SK-N-SH treated with all-trans-retinoic acid at 6 μM for 48 hours (cell line): ENCODE results near the gene SERPINE2.

Experiments used
- ATAC-seq: fragments of 200-7000 bp; cut with Tn5 transposase; 3 replicates; pipeline ENCODE4 v1.9.1; 2020; ENCODE audit warnings: mild to moderate bottlenecking, moderate library complexity
- ARNTL ChIP-seq: fragments of 450-650 bp; formaldehyde crosslinking; IDR thresholded peaks from 2 replicates; pipeline ENCODE4 v1.5.0; 2020; ENCODE audit warnings: low read depth, mild to moderate bottlenecking, moderate library complexity, borderline replicate concordance
- CREB5 ChIP-seq: fragments of 250-450 bp; sonication (Bioruptor Pico); IDR thresholded peaks from 2 replicates; pipeline ENCODE4 v1.5.1; 2020; ENCODE audit warnings: low read depth, mild to moderate bottlenecking, moderate library complexity
- CSDC2 ChIP-seq: fragments of 250-450 bp; sonication (Bioruptor Pico); IDR thresholded peaks from 2 replicates; pipeline ENCODE4 v1.5.0; 2020; ENCODE audit warnings: mild to moderate bottlenecking, moderate library complexity
- CSRNP3 ChIP-seq: fragments of 250-450 bp; sonication (Bioruptor Pico); IDR thresholded peaks from 2 replicates; pipeline ENCODE4 v1.5.1; 2021; ENCODE audit warnings: mild to moderate bottlenecking, moderate library complexity
- ESRRG ChIP-seq: fragments of 250-450 bp; sonication (Bioruptor Pico); IDR thresholded peaks from 2 replicates; pipeline ENCODE4 v1.6.1; 2021; ENCODE audit warnings: mild to moderate bottlenecking
- GLIS3 ChIP-seq: fragments of 250-450 bp; sonication (Bioruptor Pico); IDR thresholded peaks from 2 replicates; pipeline ENCODE4 v1.5.0; 2020; ENCODE audit warnings: mild to moderate bottlenecking, moderate library complexity
- ISL1 ChIP-seq: fragments of 250-450 bp; sonication (Bioruptor Pico); IDR thresholded peaks from 2 replicates; pipeline ENCODE4 v2.1.2; 2022; ENCODE audit warnings: mild to moderate bottlenecking, moderate library complexity
- OSR1 ChIP-seq: fragments of 250-450 bp; sonication (Bioruptor Pico); IDR thresholded peaks from 2 replicates; pipeline ENCODE4 v1.8.0; 2022; ENCODE audit warnings: moderate library complexity, mild to moderate bottlenecking, inconsistent platforms
- PATZ1 ChIP-seq: fragments of 250-450 bp; sonication (Bioruptor Pico); IDR thresholded peaks from 2 replicates; pipeline ENCODE4 v1.8.0; 2020; ENCODE audit warnings: mild to moderate bottlenecking, moderate library complexity, borderline replicate concordance
- POU6F1 ChIP-seq: fragments of 250-450 bp; sonication (Bioruptor Pico); IDR thresholded peaks from 2 replicates; pipeline ENCODE4 v1.8.0; 2021; ENCODE audit warnings: low read depth, mild to moderate bottlenecking, moderate library complexity, borderline replicate concordance
- PPARA ChIP-seq: fragments of 250-450 bp; sonication (Bioruptor Pico); IDR thresholded peaks from 2 replicates; pipeline ENCODE4 v1.5.0; 2020; ENCODE audit warnings: mild to moderate bottlenecking, borderline replicate concordance
- RARB ChIP-seq: fragments of 250-450 bp; sonication (Bioruptor Pico); IDR thresholded peaks from 2 replicates; pipeline ENCODE4 v1.8.0; 2021; ENCODE audit warnings: mild to moderate bottlenecking, moderate library complexity
- SNAI2 ChIP-seq: fragments of 250-450 bp; sonication (Bioruptor Pico); IDR thresholded peaks from 2 replicates; pipeline ENCODE4 v1.5.0; 2020; ENCODE audit warnings: mild to moderate bottlenecking, moderate library complexity
- TCF4 ChIP-seq: fragments of 250-450 bp; sonication (Bioruptor Pico); IDR thresholded peaks from 2 replicates; pipeline ENCODE4 v1.8.0; 2021; ENCODE audit warnings: mild to moderate bottlenecking, moderate library complexity, borderline replicate concordance
- TOX ChIP-seq: fragments of 250-450 bp; sonication (Bioruptor Pico); IDR thresholded peaks from 2 replicates; pipeline ENCODE4 v1.8.0; 2021; ENCODE audit warnings: mild to moderate bottlenecking, moderate library complexity, borderline replicate concordance
- TSHZ2 ChIP-seq: fragments of 250-450 bp; sonication (Bioruptor Pico); IDR thresholded peaks from 2 replicates; pipeline ENCODE4 v1.5.0; 2020; ENCODE audit warnings: mild to moderate bottlenecking, moderate library complexity
- ZC3H10 ChIP-seq: fragments of 250-450 bp; sonication (Bioruptor Pico); IDR thresholded peaks from 2 replicates; pipeline ENCODE4 v1.5.1; 2021; ENCODE audit warnings: mild to moderate bottlenecking, moderate library complexity
- ZFP30 ChIP-seq: fragments of 450-650 bp; formaldehyde crosslinking; IDR thresholded peaks from 2 replicates; pipeline ENCODE4 v1.5.0; 2022; ENCODE audit warnings: mild to moderate bottlenecking, moderate library complexity
- ZNF565 ChIP-seq: fragments of 450-650 bp; formaldehyde crosslinking; conservative IDR thresholded peaks from 2 replicates; pipeline ENCODE4 v1.5.0; 2020; ENCODE audit warnings: low read depth, mild to moderate bottlenecking, moderate library complexity
- ZNF70 ChIP-seq: fragments of 450-650 bp; formaldehyde crosslinking; IDR thresholded peaks from 2 replicates; pipeline ENCODE4 v1.5.0; 2020; ENCODE audit warnings: mild to moderate bottlenecking, moderate library complexity
- ZNF8 ChIP-seq: fragments of 450-650 bp; formaldehyde crosslinking; IDR thresholded peaks from 2 replicates; pipeline ENCODE4 v1.5.0; 2020; ENCODE audit warnings: mild to moderate bottlenecking, moderate library complexity

The SERPINE2 gene

GRCh38 chr2:224039080-224039769 is at the start of gene SERPINE2:
TSS of gene SERPINE2 (minus strand) at chr2:224039286. CDS start at chr2:224001900, 37,386 bp downstream.
- peak; percentile 85 for ATAC-seq
- TF ChIP-seq PATZ1 (no peak), PPARA (CRISPR knock-in tag) (no peak), ESRRG (CRISPR knock-in tag) (no peak), GLIS3 (CRISPR knock-in tag) (no peak), ZC3H10 (CRISPR knock-in tag) (no peak), CSDC2 (CRISPR knock-in tag) (no peak), SNAI2 (no peak), ZNF8 (no peak), TOX (CRISPR knock-in tag) (no peak), CREB5 (CRISPR knock-in tag) (no peak), ARNTL (CRISPR knock-in tag) (no peak), ZFP30 (CRISPR knock-in tag) (no peak)

- TF ChIP-seq TCF4 (CRISPR knock-in tag), result no peak
- TF ChIP-seq TOX (CRISPR knock-in tag), result peak; percentile 72; the same call in 1 of the 2 replicates
- 0 out of 2 replicates have a peak, but pooled peaks have one; percentile 50 for TF ChIP-seq ZC3H10 (CRISPR knock-in tag)
- TF ChIP-seq ISL1, result 0 out of 2 replicates have a peak, but pooled peaks have one; percentile 48
- peak; percentile 38; the same call in 1 of the 2 replicates for TF ChIP-seq POU6F1 (CRISPR knock-in tag)
- ATAC-seq, result peak; percentile 92
Measured at GRCh38 chr2:224086226-224086914, 47.3 kb upstream of the SERPINE2 start.

GRCh38 chr2:224085811-224086210 is 46.7 kb upstream of the SERPINE2 start:
- TF ChIP-seq TCF4 (CRISPR knock-in tag) (no peak), ZNF8 (no peak), ISL1 (no peak), SNAI2 (no peak), CSDC2 (CRISPR knock-in tag) (no peak), ZNF565 (CRISPR knock-in tag) (no peak), RARB (CRISPR knock-in tag) (no peak), ZC3H10 (CRISPR knock-in tag) (no peak), TSHZ2 (no peak), CREB5 (CRISPR knock-in tag) (no peak), PPARA (CRISPR knock-in tag) (no peak), ZNF70 (CRISPR knock-in tag) (no peak), CSRNP3 (no peak), ARNTL (CRISPR knock-in tag) (no peak), GLIS3 (CRISPR knock-in tag) (no peak), OSR1 (CRISPR knock-in tag) (no peak)
- peak; percentile 10; the same call in 2 of the 3 replicates for ATAC-seq
